GM12891 (cell line): Measurements from ENCODE around the gene CD86.
"Not testable (repeated sequence)": the region's sequence is repeated elsewhere in the genome, so short reads cannot be mapped to it uniquely, and the experiment has no call there.

Source experiments
- DNase-seq: peaks from one replicate; pipeline ENCODE4 v3.0.0; 2011; ENCODE audit warnings: low spot score; ENCODE audit not compliant: insufficient read length
- FAIRE-seq: peaks from 2 replicates; lab custom pipeline; 2011; peaks lifted over from hg19 to GRCh38; lab: Jason Lieb, UNC
- PAX5 ChIP-seq: IDR thresholded peaks from 2 replicates; pipeline ENCODE4 v1.6.1; 2011; ENCODE audit warnings: low read length, moderate library complexity, mild to moderate bottlenecking; ENCODE audit not compliant: insufficient read depth, severe bottlenecking
- POLR2A ChIP-seq: IDR thresholded peaks from 2 replicates; pipeline ENCODE4 v1.6.1; 2011; ENCODE audit warnings: low read depth, low read length, control low read depth
- POLR2AphosphoS5 ChIP-seq: IDR thresholded peaks from 2 replicates; pipeline ENCODE4 v1.6.1; 2011; ENCODE audit warnings: low read depth, low read length, control low read depth
- POU2F2 ChIP-seq: IDR thresholded peaks from 2 replicates; pipeline ENCODE4 v1.6.1; 2011; ENCODE audit warnings: low read depth, mild to moderate bottlenecking, control low read depth, low read length, moderate library complexity
- SPI1 ChIP-seq: IDR thresholded peaks from 2 replicates; pipeline ENCODE4 v1.6.1; 2011; ENCODE audit warnings: low read depth, low read length, control low read depth
- TAF1 ChIP-seq: IDR thresholded peaks from 2 replicates; pipeline ENCODE4 v1.6.1; 2011; ENCODE audit warnings: low read depth, low read length, control low read depth

CD86 gene

DNA sequence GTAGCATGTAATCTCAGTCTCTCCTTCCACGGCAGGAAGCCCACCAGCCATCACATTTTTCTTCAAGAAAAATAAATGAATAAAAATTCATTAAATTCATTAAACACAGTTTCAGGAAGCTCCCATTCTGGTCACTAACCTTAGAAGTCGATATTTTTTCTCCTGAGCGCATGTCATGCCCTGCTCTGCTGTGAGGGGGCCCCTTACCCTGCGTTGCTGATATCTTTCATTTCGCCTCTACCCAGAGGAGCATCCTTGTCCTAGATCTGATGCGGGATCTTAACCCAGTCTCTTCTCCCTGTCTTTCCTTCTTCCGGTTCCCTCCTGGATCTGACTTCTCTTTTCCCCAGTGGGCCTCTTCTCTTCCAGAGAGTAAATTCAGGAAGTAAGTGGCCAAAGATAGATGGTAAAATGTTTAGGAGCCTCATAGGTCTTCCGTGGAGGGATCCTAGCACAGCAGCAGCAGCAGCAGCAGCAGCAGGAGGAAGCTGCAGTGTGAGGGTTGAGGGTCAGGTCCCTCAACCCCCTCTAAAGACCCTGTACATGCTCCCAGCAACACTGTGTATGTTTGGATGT is 31.7 kb upstream of the CD86 start:
- TF ChIP-seq POLR2A (no peak), TAF1 (no peak), PAX5 (no peak), POLR2AphosphoS5 (no peak), SPI1 (no peak), POU2F2 (no peak)
- FAIRE-seq = no peak
- no peak for DNase-seq

DNA sequence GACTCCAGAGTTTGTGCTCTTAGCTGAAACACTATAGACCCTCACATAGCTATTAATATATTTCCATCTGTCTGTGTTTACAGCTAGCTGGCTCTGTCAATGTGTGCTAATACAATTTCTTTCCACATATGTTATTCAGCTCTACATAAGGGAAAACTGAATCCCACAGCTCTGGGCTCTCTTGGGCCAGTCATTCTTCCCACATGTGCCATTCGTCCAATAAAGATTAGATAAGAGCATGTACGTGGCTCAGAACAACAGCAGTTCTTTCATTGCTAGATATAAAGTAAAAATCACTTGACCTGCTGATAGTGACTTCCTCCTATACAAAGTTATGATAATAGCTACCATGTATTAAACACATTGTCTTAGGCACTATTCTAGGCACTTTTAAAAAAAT is 30.4 kb upstream of the CD86 start:
- FAIRE-seq (no peak), DNase-seq (no peak)
- TF ChIP-seq POLR2AphosphoS5 (no peak), TAF1 (no peak), PAX5 (no peak), SPI1 (no peak), POLR2A (no peak), POU2F2 (no peak)

DNA sequence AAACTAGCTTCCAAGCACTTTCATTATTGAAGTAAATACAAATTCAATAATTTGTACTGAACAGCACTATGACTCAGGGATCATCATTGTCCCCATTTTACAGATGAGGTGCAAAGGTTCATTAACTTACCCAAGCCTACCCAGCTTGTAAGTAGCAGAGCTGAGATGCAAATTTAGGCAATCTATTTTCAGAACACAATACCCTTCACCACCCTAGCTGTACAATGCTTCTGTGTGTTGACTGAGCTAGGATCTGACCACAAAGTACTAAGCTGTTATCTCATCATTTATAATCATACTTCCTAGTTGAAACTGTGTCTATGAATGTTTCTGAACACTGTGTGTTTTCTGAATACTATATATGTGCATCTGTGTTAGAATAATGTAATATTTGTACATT is 29.9 kb upstream of the CD86 start:
- FAIRE-seq = peak; percentile 99
- peak; percentile 86; the same call in 1 of the 2 replicates for TF ChIP-seq POU2F2
- TF ChIP-seq POLR2AphosphoS5 = no peak
- DNase-seq = peak; percentile 37

DNA sequence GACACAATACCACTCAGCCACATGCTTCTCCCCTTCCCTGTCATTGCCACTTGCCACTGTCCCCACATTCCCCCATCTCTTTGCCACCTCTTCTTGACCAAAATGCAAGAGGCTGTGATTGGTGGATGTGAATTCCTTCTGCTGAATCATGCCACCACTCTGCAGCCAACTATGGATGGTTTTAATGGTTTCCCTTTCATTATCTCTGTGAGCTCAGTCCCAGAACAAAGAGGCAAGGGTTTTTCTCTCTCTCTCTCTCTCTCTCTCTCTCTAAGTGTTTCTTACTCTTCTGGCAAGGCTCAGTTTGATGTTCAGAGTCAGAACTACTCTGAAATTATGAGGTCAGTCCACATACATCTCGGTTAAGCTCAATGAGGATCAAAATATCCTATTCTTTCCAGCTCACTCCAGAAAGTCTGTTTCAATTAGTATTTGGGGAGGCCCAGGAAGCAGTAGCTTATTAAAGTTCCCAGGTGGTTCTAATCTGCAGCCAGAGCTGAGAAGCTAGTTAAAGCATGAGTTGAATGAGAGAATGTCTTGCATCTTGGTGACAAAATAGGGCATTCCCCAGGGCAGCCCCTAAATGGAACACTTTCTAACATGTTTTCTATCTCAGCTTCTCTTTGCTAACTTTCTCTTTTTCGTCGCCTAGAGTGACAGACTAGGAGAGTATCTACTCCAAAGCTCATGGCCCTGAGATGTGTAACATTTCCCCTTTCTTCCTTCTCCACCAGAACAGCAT is 24.6 kb upstream of the CD86 start:
- FAIRE-seq (peak; percentile 92), DNase-seq (no peak)
- TF ChIP-seq SPI1 (no peak), PAX5 (no peak)

DNA sequence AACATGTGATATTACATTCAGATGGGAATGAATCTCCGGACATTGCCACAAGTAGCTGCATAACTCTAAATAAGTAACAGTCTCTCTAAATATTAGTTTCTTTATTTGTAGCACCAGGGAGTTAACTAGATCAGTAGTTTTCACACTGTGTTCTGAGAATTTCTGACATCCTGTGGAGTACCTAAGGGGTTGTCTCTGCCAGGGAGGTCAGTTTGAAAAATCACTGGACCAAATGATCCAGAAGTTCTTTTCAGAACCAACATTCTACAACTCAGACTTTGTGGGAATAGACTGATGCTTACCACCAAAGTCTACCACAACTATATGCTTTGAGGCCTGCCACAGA is 24.1 kb upstream of the CD86 start:
- no peak for DNase-seq
- FAIRE-seq = no peak
- no peak for TF ChIP-seq POLR2A
- no peak for TF ChIP-seq TAF1
- no peak for TF ChIP-seq POU2F2
- no peak for TF ChIP-seq PAX5
- no peak for TF ChIP-seq SPI1
- no peak for TF ChIP-seq POLR2AphosphoS5

DNA sequence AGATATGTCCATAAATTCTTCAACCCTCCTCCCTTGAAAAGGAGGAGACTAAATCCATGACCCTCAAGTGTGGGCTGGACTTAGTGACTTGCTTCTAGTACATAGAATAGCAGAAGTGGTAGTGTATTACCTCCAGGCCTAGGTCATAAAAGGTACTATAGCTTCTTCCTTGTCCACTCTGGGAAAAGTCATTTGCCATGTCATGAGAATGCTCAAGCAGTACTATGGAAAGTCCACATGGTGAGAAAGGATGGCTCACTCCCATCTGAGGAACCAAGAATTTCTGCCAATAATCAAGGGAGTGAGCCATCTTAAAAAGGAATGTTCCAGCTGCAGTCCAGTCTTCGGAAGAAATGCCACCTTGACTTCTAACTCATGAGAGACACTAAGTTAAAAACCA is 22.6 kb upstream of the CD86 start:
- peak; percentile 62 for FAIRE-seq
- TF ChIP-seq POLR2AphosphoS5 (no peak), TAF1 (no peak), POU2F2 (no peak), PAX5 (no peak), SPI1 (no peak)
- no peak for DNase-seq

DNA sequence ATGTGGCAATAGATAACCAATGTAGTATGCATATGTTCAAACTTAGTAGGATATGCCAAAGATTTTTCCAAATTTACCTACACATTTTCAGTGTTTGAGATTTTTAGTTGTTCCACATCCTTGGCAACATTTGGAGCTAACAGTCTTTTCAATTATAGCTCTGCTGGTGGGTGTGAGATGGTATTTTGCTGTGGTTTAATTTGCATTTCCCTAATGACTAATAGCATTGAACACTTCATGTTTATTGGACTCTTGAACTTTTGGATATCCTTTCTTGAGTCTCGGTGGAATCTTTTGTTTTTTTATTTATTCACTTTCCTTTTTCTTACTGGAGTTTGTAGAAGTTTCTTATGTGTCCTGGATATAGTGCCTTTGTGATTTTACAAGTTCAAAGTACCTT is 22.1 kb upstream of the CD86 start:
- FAIRE-seq (peak; percentile 60), DNase-seq (no peak)
- no peak for TF ChIP-seq POLR2AphosphoS5
- TF ChIP-seq POU2F2 = no peak
- TF ChIP-seq SPI1 = no peak
- no peak for TF ChIP-seq POLR2A
- no peak for TF ChIP-seq PAX5

DNA sequence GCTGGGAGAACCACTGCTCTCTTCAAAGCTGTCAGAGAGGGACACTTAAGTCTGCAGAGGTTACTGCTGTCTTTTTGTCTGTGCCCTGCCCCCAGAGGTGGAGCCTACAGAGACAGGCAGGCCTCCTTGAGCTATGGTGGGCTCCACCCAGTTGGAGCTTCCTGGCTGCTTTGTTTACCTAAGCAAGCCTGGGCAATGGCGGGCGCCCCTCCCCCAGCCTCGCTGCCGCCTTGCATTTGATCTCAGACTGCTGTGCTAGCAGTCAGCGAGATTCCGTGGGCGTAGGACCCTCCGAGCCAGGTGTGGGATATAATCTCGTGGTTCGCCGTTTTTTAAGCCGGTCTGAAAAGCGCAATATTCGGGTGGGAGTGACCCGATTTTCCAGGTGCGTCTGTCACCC is 7.9 kb upstream of the CD86 start:
- FAIRE-seq, DNase-seq: not testable (repeated sequence)

DNA sequence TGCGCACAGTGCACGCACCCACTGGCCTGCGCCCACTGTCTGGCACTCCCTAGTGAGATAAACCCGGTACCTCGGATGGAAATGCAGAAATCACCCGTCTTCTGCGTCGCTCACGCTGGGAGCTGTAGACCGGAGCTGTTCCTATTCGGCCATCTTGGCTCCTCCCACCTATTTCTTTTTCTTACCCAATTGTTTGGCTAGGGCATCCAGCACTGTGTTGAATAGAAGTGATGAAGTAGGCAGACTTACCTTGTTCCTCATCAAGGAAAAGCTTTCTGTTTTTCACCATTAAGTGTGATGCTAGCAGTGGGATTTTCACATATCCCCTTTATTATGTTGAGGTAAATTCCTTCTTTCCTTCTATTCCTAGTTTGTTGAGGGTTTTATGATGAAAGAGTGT is 7.4 kb upstream of the CD86 start:
- not testable (repeated sequence) for FAIRE-seq, DNase-seq

DNA sequence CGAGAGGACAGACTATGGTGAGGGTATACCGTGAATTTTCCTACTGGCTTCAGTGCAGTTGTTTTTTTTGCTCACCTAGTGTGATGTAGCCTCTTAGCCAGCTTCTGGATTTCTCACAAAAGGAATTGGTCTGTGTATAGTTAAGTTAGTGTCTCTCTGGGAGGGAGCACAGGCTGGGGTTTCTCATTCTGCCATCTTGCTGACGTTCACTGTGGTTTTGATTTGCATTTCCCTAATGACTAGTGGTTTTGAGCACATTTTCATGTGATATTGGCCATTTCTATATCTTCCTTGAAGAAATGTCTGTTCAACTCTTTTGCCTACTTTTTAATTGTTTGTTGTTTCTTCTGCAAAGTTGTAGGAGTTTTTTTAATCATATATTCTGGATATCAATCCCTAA is 2.2 kb upstream of the CD86 start:
- DNase-seq (no peak), FAIRE-seq (peak; percentile 85)
- no peak for TF ChIP-seq SPI1
- TF ChIP-seq POLR2AphosphoS5 = no peak
- TF ChIP-seq TAF1 = no peak
- TF ChIP-seq POU2F2 = peak; percentile 92
- TF ChIP-seq PAX5 = no peak
- no peak for TF ChIP-seq POLR2A

DNA sequence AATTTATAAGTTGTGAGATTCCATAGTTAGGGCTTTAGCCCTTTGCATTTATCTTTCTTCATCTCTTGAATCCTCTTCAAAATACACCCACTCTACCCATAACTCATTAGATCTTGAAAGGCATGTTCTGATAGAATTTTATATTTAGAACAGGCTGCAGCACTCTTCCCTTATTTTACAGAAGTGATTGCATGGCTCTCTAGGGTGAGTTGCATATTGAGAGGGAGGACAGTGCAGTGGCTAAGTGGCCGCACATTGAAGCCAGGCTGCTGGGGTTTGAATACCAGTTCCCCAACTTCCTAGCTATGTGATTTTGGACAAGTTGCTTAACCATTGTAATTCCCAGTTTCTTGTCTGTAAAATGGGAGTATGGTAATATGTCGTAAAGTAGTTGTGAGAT is 2.5 kb downstream of the CD86 start:
- no peak for DNase-seq
- no peak for TF ChIP-seq TAF1
- no peak for TF ChIP-seq POU2F2
- TF ChIP-seq SPI1 = no peak
- no peak for TF ChIP-seq POLR2AphosphoS5
- no peak for TF ChIP-seq PAX5
- TF ChIP-seq POLR2A = no peak
- FAIRE-seq = peak; percentile 16
